Cardiac fibroblast (primary cell): ENCODE data around the gene SH2D2A.
A peak's percentile ranks its signal among the peaks of the same experiment; 100 is the strongest.

Experiments
- DNase-seq, 2 donors: peaks; one replicate each; pipeline versions ENCODE4 v3.0.0 to v3.0.0-alpha.2; 2010; ENCODE audit warnings: low read depth in 2 of 2
- H3K4me3 ChIP-seq, 2 donors: replicated peaks in 1 of 2; 1 replicate in 1 of 2; 2 replicates in 1 of 2; pipeline ENCODE4 v1.5.1; 2011; ENCODE audit warnings: low read depth in 2 of 2, low read length in 2 of 2, mild to moderate bottlenecking in 2 of 2, moderate library complexity in 1 of 2
- TF ChIP-seq, protein P1 (sequence below): IDR thresholded peaks from one replicate; pipeline ENCODE4 v1.5.1; 2011; ENCODE audit warnings: low read depth, mild to moderate bottlenecking, low read length, inconsistent platforms

The SH2D2A gene

DNA sequence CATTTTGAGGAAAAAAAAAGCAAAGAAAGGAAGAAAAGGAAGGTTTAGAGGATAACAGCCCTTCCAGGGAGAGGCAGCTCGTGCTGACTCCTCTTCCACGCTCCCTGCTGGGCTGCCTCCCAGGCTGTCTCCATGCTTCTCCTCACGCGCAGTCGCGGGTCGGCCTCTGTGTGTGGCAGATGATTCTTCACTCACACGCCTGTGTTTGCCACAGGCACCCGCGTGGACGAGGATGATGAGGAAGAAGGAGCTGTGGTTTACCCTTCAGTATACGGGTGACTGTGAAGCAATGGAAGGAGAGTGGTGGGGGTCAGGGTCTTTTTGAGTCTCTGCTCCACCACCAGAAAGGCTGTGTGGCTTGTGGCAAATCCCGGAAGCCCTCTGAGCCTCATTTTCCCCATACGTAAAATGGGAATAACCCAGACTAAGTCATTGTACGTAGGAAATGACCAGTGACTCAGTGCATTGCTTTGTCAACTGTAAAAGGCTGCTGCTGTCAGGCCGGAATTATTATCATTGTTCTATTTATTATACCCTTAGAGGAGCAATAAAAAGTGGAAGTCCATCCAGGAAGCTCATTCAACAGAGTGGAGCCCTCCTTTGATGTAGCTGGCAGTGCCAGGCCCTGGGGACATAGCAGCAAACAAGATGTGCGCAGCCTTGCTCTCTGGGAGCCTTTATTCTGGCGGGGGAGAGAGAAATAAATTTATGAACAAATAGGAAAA is 11.9 kb upstream of the SH2D2A start:
- H3K4me3 ChIP-seq, result no peak overlapping the region
- DNase-seq, result no peak
- TF ChIP-seq, protein P1, sequence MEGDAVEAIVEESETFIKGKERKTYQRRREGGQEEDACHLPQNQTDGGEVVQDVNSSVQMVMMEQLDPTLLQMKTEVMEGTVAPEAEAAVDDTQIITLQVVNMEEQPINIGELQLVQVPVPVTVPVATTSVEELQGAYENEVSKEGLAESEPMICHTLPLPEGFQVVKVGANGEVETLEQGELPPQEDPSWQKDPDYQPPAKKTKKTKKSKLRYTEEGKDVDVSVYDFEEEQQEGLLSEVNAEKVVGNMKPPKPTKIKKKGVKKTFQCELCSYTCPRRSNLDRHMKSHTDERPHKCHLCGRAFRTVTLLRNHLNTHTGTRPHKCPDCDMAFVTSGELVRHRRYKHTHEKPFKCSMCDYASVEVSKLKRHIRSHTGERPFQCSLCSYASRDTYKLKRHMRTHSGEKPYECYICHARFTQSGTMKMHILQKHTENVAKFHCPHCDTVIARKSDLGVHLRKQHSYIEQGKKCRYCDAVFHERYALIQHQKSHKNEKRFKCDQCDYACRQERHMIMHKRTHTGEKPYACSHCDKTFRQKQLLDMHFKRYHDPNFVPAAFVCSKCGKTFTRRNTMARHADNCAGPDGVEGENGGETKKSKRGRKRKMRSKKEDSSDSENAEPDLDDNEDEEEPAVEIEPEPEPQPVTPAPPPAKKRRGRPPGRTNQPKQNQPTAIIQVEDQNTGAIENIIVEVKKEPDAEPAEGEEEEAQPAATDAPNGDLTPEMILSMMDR, result no peak

DNA sequence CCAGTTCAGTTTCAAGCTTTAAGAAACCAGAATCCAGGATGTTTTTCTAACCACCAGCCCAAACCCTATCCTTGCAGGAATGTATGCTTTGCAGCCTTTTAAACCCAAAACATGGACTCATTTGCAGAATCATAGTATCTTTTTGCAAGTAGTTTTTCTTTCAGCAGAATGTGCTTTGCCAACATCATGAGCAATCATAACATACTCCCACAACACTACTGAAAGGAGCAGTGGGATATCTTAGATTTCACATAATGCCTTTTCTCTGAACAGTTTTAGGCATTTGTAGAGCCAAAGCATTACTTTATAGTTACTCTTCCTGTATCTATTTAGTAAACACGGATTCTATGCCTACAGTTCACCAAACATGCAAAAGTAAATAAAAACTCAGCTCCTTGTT is 10.0 kb upstream of the SH2D2A start:
- TF ChIP-seq, protein P1, result no peak
- DNase-seq, result peak in 1 of 2 donors; percentile 30
- H3K4me3 ChIP-seq, result no peak overlapping the region

DNA sequence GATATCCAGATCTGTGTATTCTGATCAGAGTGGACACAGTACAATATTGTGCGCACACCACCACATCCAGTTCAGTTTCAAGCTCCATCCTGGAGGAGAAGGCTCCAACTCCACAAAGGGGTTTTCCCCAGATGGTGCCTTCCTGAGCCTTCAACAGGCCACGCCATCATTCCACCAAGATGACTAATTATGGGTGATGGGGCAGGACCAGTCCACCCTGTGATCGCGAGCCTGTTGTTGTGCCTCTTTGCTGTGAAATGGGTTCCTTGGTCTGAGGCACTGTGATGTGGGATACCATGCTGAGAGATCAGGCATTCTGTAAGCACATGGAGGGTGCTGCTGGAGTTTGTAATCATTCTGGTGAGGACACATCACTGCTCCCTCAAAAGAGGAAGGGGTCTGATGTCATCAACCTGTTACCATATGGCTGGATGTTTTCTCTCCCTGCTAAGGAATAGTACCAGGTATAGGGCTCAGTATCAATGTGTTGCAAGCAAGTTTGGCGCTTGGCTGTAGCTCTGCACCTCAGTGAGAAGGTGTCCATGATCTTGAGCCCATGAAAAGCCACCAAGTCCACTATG is 6.7 kb upstream of the SH2D2A start:
- no peak overlapping the region for H3K4me3 ChIP-seq
- TF ChIP-seq, protein P1, result no peak
- peak in 1 of 2 donors; percentile 20 for DNase-seq

DNA sequence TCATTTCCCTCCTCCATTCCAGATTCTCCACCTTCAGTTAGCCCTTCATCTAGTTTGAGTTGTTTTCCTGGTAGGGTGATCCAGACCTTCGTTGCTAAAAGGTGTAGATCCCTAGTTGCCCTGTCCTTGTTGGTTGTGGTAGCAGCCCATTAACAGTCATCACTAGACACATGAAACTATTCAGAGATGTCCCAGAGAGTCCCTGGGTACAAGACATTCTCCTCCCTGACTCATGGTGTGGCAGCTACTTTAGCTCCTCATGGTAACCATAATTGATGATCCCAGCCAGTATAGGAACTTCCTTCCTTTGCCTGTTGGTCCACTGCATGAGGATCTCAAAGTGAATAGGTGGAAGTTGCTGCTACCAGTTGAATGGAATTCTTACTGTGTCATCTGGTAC is 6.0 kb upstream of the SH2D2A start:
- TF ChIP-seq, protein P1, result no peak
- H3K4me3 ChIP-seq, result no peak overlapping the region
- DNase-seq, result no peak

DNA sequence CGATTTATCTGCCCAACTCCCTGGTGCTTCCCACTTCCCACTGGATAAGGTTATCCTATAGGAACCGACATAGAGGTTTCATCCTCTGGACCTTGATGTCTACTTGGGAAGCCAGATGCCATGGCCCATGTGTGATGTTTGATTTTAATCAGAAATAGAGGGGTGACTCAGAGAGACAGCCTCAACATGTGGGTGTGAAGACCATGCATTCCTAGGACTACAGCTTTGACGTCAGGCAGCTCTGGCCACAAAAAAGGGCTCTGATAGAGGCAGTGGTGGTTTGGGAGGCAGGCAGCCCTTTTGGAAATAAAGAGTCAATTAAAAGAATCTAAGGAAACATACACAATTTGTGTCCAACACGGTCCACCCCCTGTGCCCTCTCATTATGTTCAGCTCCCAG is 5.2 kb upstream of the SH2D2A start:
- H3K4me3 ChIP-seq, result no peak overlapping the region
- TF ChIP-seq, protein P1, result no peak
- peak; percentile 39 for DNase-seq

DNA sequence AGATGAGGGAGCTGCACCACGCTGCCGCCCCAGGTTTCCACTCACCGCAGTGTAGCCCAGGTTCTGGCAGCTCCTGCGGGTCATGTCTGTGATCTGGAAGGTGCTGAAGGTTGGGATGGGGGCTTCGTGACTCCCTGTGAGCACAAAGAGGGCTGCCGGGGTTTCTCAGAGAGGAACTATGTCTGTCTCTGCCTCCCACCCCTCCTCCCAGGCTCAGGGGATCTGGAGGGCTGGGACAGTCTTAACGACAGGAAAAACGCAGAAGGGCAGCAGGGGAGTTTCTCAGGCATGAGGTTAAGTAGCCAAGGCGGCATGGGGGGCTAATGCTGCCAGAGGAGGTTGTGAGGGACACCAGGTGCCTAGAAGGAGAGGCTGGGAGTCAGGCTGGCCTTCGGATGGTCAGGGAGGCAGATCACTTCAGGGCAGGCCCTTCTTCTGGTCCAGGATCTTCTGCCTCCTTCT is 656 bp downstream of the SH2D2A start:
- no peak overlapping the region for H3K4me3 ChIP-seq
- DNase-seq, result no peak
- TF ChIP-seq, protein P1, result no peak
